GM19043 (cell line): ENCODE results near the gene KCNJ13.
"Not testable (repeated sequence)": the region's sequence is repeated elsewhere in the genome, so short reads cannot be mapped to it uniquely, and the experiment has no call there.

ENCODE experiments used
- ATAC-seq: cut with Tn5 transposase; IDR thresholded peaks from one replicate; pipeline ENCODE4 v1.9.1; 2021; ENCODE audit warnings: low read depth; ENCODE audit not compliant: unreplicated experiment

Gene KCNJ13

GRCh38 chr2:232770207-232770606, 6.2 kb downstream of the KCNJ13 start:
- no peak for ATAC-seq

- no peak for ATAC-seq
Observed at GRCh38 chr2:232767866-232768265, 8.5 kb downstream of the KCNJ13 start.

GRCh38 chr2:232761301-232761907, 15.0 kb downstream of the KCNJ13 start:
- no peak for ATAC-seq

- ATAC-seq, result no peak
Observed at GRCh38 chr2:232757905-232758304, 18.5 kb downstream of the KCNJ13 start.

GRCh38 chr2:232750135-232750671, 26.2 kb downstream of the KCNJ13 start:
- ATAC-seq, result no peak

- no peak for ATAC-seq
Observed at GRCh38 chr2:232749331-232749730, 27.0 kb downstream of the KCNJ13 start.

GRCh38 chr2:232748038-232748437, 28.3 kb downstream of the KCNJ13 start:
- no peak for ATAC-seq

- ATAC-seq, result no peak
Observed at GRCh38 chr2:232744963-232745362, 31.4 kb downstream of the KCNJ13 start.

- no peak for ATAC-seq
Observed at GRCh38 chr2:232741972-232742371, 34.4 kb downstream of the KCNJ13 start.

- ATAC-seq, result no peak
Observed at GRCh38 chr2:232741294-232741693, 35.1 kb downstream of the KCNJ13 start.

- no peak for ATAC-seq
Observed at GRCh38 chr2:232731470-232731869, 44.9 kb downstream of the KCNJ13 start.

- no peak for ATAC-seq
Observed at GRCh38 chr2:232728785-232729184, 47.6 kb downstream of the KCNJ13 start.

- ATAC-seq, result no peak
Observed at GRCh38 chr2:232723027-232723426, 53.3 kb downstream of the KCNJ13 start.

- no peak for ATAC-seq
Observed at GRCh38 chr2:232721882-232722281, 54.5 kb downstream of the KCNJ13 start.

- ATAC-seq, result no peak
Observed at GRCh38 chr2:232721261-232721660, 55.1 kb downstream of the KCNJ13 start.

GRCh38 chr2:232720056-232720455, 56.3 kb downstream of the KCNJ13 start:
- ATAC-seq, result not testable (repeated sequence)
